RWPE1 (cell line): ENCODE results near the gene B3GNT4.

Experiments
- CTCF ChIA-PET: fragments of 350-600 bp; sonication (Branson Sonifier 250); formaldehyde crosslinking; extraction: SDS; loops from one replicate; lab custom pipeline; 2021; lab: Yijun Ruan, JAX
- POLR2A ChIA-PET: fragments of 400-600 bp; formaldehyde crosslinking; extraction: SDS; loops from one replicate; lab custom pipeline; 2020; ENCODE audit warnings: antibody characterized with exemption; ENCODE audit not compliant: low non-redundant PET; lab: Yijun Ruan, JAX
- DNase-seq: peaks from one replicate; pipeline ENCODE4 v3.0.0; 2012; ENCODE audit warnings: low spot score
- H3K27ac ChIP-seq: fragments of 450-650 bp; 2 replicates; pipeline ENCODE4 v1.5.1; 2017
- CTCF ChIP-seq: fragments of 450-650 bp; conservative IDR thresholded peaks from 2 replicates; pipeline ENCODE4 v1.5.1; 2017; ENCODE audit warnings: low read depth, mild to moderate bottlenecking

Gene B3GNT4

DNA sequence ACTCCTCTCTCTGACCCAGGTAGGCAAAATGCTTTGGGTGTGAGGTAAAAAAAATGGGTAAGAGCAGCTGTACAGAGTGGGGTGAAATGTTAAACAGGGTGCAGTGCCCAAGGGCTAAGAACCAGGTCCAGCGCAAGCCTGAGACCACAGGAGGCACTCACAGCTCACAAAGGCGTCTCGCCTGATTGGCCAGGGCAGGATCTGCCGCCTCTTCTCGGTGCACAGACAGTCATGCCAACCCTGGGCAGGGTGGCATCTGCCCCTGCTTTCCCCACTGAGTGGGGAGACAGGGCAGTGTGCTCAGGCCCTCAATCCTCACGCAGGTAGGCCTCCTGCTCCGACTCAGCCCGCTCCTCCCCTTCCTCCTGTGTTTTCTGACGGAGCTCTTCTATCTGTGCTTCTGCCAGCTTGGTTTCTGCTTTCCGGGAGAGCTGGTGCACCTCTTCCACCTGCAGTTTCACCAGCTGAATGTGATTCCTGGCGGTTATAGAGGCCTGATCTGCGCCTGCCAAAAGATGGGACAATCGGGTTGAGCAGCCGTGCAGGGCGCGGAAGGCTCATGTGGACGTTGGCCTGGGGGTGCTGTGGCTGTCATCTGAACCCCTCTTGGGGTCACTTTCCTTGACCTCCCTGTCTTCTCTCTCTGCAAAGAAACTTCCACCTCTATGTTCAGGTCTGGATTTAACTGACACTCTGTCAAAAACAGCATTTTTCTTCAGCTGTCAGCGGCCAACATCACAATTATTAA is 4.7 kb downstream of the B3GNT4 start:
- H3K27ac ChIP-seq, result peak overlapping the region; percentile 42
- CTCF ChIA-PET, result no interaction called here
- DNase-seq, result no peak
- no peak for TF ChIP-seq CTCF
- POLR2A ChIA-PET, result interaction anchor here (0.5 kb wide), 1 partner anchor 1311 kb away, joined by 3 read pairs; no protein-coding TSS in a partner anchor

- no peak for TF ChIP-seq CTCF
- H3K27ac ChIP-seq, result no peak overlapping the region
- POLR2A ChIA-PET, result interaction anchor here (0.6 kb wide), 1 partner anchor 215 kb away, joined by 3 read pairs; no protein-coding TSS in a partner anchor
- CTCF ChIA-PET, result interaction anchor here (0.6 to 0.7 kb wide), 2 partner anchors 22 to 159 kb away, joined by 3 to 8 read pairs; no protein-coding TSS in a partner anchor
- DNase-seq, result no peak
Measured at GRCh38 chr12:122215771-122216170, 12.3 kb downstream of the B3GNT4 start.

DNA sequence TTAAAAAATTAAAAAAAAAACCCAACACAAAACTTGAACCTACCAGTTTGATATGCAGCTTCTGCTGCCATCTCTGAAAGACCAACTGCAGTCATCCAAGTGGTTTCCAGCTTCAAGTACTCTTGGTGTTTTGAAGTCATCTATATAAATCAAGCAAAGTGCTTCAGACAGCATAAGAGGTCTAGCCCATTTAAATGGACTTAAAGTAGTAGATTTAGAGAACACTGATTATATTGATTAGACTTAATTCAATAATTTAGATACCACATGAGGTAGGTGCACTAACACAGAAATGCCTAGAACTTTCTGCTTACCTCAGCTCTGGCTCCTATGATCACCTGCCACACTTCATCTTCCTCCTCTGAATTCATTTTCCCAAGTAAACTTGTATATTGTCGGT is 12.9 kb downstream of the B3GNT4 start:
- CTCF ChIA-PET, result no interaction called here
- no peak for TF ChIP-seq CTCF

GRCh38 chr12:122225683-122226365 is 22.3 kb downstream of the B3GNT4 start, which contains the start of gene DIABLO:
Gene DIABLO, minus strand, starts transcription at chr12:122226052. Its CDS starts 38 bp downstream, at chr12:122226014.
- POLR2A ChIA-PET, result interaction anchor here (0.5 to 1.0 kb wide), 2 partner anchors 14 to 93 kb away, joined by 4 to 7 read pairs; no protein-coding TSS in a partner anchor
- no peak for TF ChIP-seq CTCF
- peak within 1 kb of the TSS; percentile 92 for H3K27ac ChIP-seq
- CTCF ChIA-PET, result interaction anchor here (0.6 to 0.7 kb wide), 2 partner anchors 318 to 401 kb away, joined by 4 to 5 read pairs; no protein-coding TSS in a partner anchor
- peak; percentile 98 for DNase-seq

More for the DNA sequence above, 12.9 kb downstream of the B3GNT4 start:
- no peak for DNase-seq
- POLR2A ChIA-PET, result interaction anchor here (0.5 kb wide), 1 partner anchor 22 kb away, joined by 3 read pairs; no protein-coding TSS in a partner anchor
- no peak overlapping the region for H3K27ac ChIP-seq

DNA sequence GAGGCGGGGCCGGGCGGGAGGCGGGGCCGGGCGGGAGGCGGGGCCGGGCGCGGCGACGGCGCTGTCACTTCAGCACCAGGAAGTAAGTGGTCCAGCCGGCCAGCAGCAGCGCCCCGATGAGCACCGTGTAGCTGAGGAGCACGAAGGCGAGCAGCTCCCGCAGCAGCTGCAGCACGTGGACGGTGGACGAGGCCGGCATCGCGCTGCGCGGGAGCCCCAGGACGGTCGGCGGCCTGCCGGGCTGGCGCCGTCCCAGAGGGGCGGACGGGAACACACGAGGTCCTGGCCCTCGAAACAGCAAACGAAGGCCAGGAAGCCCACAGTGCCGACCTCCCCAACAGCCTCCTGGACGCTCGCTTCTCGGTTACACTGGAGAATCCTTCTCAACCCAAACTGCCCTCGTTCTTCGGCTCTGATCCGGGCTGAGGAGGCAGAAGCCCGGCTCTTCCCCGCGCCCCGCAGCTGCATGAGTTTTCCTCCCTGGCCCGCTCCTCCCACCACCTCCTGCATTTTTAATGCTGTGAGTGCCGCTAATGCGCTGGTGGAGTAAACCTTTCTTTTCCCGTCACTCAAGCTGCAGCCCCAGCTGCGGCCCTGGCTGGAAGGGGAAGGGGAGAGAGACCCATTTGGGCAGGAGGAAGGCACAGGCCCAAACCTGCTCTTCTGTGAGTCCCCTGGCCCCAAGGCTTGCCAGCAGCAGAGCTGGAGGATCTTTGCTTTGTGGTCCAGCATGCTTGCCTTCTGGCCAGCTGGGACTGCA is 23.0 kb downstream of the B3GNT4 start:
- ChIA-PET CTCF (no interaction called here), POLR2A (interaction anchor here (0.5 to 1.0 kb wide), 2 partner anchors 13 to 94 kb away, joined by 4 to 7 read pairs; no protein-coding TSS in a partner anchor)
- no peak for TF ChIP-seq CTCF
- H3K27ac ChIP-seq, result peak overlapping the region; percentile 92
- DNase-seq, result no peak
